GM12873 (cell line): ENCODE results near the gene ANKRD63.

Source experiments
- TF ChIP-seq, protein P1 (sequence below): IDR thresholded peaks from 2 replicates; pipeline ENCODE4 v1.5.1; 2012; ENCODE audit warnings: low read depth, mild to moderate bottlenecking, moderate library complexity, low read length, control low read depth; ENCODE audit not compliant: insufficient read depth; ENCODE audit errors: missing control alignments

Gene ANKRD63

DNA sequence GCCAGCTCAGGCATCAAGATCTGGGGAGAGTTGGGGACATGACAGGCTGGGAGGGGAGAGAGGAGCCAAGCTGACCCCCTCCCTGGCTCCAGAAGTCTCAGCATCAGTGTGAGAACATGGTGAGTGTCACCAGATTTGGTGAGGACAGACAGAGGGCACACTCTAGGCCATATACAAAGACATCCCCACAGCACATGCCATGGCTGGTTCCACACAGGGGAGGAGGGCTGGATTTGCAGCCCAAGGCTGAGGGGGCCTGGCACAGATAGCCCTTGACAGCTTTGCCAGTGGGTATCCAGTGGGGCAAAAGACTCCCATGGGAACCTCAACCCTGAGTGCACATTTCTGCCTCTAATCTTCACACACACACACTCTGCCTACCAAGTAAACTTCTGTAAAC, 10.1 kb upstream of the ANKRD63 start:
- TF ChIP-seq, protein P1, sequence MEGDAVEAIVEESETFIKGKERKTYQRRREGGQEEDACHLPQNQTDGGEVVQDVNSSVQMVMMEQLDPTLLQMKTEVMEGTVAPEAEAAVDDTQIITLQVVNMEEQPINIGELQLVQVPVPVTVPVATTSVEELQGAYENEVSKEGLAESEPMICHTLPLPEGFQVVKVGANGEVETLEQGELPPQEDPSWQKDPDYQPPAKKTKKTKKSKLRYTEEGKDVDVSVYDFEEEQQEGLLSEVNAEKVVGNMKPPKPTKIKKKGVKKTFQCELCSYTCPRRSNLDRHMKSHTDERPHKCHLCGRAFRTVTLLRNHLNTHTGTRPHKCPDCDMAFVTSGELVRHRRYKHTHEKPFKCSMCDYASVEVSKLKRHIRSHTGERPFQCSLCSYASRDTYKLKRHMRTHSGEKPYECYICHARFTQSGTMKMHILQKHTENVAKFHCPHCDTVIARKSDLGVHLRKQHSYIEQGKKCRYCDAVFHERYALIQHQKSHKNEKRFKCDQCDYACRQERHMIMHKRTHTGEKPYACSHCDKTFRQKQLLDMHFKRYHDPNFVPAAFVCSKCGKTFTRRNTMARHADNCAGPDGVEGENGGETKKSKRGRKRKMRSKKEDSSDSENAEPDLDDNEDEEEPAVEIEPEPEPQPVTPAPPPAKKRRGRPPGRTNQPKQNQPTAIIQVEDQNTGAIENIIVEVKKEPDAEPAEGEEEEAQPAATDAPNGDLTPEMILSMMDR: no peak

GRCh38 chr15:40292246-40292645, 9.4 kb upstream of the ANKRD63 start:
- TF ChIP-seq, protein P1: no peak

GRCh38 chr15:40290918-40291574, 8.2 kb upstream of the ANKRD63 start:
- TF ChIP-seq, protein P1: no peak

GRCh38 chr15:40290545-40290917, 7.7 kb upstream of the ANKRD63 start:
- TF ChIP-seq, protein P1: no peak

- TF ChIP-seq, protein P1: no peak
These were observed 6.4 kb upstream of the ANKRD63 start for GRCh38 chr15:40289140-40289775.

GRCh38 chr15:40287968-40288367, 5.1 kb upstream of the ANKRD63 start:
- TF ChIP-seq, protein P1: no peak

DNA sequence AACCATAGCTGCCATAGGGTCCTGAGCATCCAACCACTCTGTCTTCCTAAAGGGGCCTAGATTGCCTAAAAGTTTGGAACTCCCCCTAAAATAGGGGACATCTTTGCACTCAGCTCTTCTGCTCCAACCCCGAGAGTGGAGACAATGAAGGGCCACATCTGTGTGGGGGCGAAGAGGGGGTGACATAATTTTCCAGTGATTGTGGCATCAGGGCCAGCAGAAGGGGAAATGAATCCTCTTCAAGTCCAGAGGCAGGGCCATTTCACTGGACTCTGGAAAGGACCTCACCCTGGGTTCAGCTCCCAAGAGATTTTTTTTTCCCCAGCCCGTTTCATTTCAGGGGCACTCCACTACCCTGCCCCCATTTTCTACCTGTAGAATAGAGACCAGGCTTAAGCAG, 4.6 kb upstream of the ANKRD63 start:
- TF ChIP-seq, protein P1: no peak
